ENCODE measurements around the gene TRMO. TPM values are rescaled to one million over a fixed set of nuclear protein-coding genes. Genes with fewer than 3 reads are reported as not detected.

The TRMO gene
- total and polyA plus RNA-seq, 9 of the 15 experiments (the other 6 are each of a cell fraction or from before 2014, with no cell fraction given), result 5.6 to 22.4 (median 16.2) TPM

DNA sequence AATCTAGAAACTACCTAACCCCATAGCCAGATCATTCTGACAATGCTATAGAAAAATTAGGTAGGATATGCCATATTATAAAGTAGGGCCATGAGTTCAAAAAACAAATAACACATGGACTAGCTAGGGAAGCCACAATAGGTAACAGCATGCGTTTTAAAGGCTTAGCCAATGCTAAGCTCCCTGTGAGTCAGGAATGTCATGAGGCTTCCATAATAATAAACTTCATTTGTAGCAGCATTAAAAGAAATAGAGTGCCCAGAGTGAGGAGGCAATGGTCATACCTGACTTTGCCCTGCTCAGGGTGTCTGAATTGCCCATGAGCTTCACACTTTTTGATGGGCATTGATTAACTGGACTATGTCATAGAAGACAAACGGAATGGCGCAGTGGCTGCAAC lies 53.4 kb downstream of the TRMO start:
- H3K9me1 ChIP-seq (ENCODE audit: control insufficient read depth, insufficient read depth, low read length), result no peaks in the 10 kb centered on the region
- no peaks in the 10 kb centered on the region for H3K36me3 ChIP-seq (ENCODE audit: control insufficient read depth, insufficient read depth, low read length)
- no peak overlapping the region for H3K4me2 ChIP-seq (ENCODE audit: insufficient read depth, low read length)
- H2AFZ ChIP-seq (ENCODE audit: low read depth, low read length), result no peak overlapping the region
- BruUV-seq (replicated peaks), result no TSS peak
- no peaks in the 10 kb centered on the region for H3K4me1 ChIP-seq (replicated peaks in 1 of 2; ENCODE audit: control insufficient read depth in 2 of 2, insufficient read depth in 2 of 2, low read length in 2 of 2)
- ChIA-PET CTCF (ENCODE audit: low intra/inter-chr PET ratio) (no interaction called here), POLR2A (no interaction called here)
- H3K9ac ChIP-seq (ENCODE audit: insufficient read depth in 1 of 2, low read depth in 2 of 2, low read length in 2 of 2), result no peak overlapping the region
- whole genome bisulfite sequencing (ENCODE audit: insufficient coverage, low coverage, missing lambda C conversion rate), result 3% methylated on average over 3 of the region's 3 CpGs
- DNase-seq (ENCODE audit: extremely low read depth in 1 of 4, low spot score in 3 of 4) (no peak), ATAC-seq (no peak), FAIRE-seq (no peak)
- no peaks in the 10 kb centered on the region; the same call in 1 of the 2 replicates for H3K9me3 ChIP-seq (replicated peaks; ENCODE audit: control insufficient read depth, insufficient read depth, low read depth, low read length)
- peaks cover 2 to 8% of the 10 kb centered on the region in 2 experiments; a peak in 3 of 5 replicates for H3K27me3 ChIP-seq (ENCODE audit: control insufficient read depth in 2 of 2, insufficient read depth in 2 of 2, low read length in 2 of 2)
- H4K20me1 ChIP-seq (replicated peaks; ENCODE audit: control insufficient read depth, insufficient read depth, low read length), result no peaks in the 10 kb centered on the region
- no peak overlapping the region for H3K4me3 ChIP-seq
- intact Hi-C loops (cut with micrococcal nuclease) (no loop called here), in situ Hi-C loops (cut with MboI) (no loop called here)
- H3K27ac ChIP-seq (ENCODE audit: extremely low read depth, low read depth, low read length), result no peak overlapping the region
- TF ChIP-seq, protein P1, sequence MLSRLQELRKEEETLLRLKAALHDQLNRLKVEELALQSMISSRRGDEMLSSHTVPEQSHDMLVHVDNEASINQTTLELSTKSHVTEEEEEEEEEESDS (CRISPR knock-in tag; IDR thresholded peaks at IDR 0.05), result no peak
- TF ChIP-seq NCOR1 (IDR thresholded peaks at IDR 0.05), result no peak
- TF ChIP-seq RBM34 (IDR thresholded peaks at IDR 0.05; ENCODE audit: borderline replicate concordance, insufficient read depth, low read length), result no peak
- TF ChIP-seq CBFA2T2 (conservative IDR thresholded peaks at IDR 0.05), result no peak
- TF ChIP-seq, protein P2, sequence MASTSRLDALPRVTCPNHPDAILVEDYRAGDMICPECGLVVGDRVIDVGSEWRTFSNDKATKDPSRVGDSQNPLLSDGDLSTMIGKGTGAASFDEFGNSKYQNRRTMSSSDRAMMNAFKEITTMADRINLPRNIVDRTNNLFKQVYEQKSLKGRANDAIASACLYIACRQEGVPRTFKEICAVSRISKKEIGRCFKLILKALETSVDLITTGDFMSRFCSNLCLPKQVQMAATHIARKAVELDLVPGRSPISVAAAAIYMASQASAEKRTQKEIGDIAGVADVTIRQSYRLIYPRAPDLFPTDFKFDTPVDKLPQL (IDR thresholded peaks at IDR 0.05; ENCODE audit: extremely low read depth, insufficient read length), result no peak
- no peak for TF ChIP-seq RB1 (IDR thresholded peaks at IDR 0.05; ENCODE audit: low read depth)
- TF ChIP-seq, protein P3, sequence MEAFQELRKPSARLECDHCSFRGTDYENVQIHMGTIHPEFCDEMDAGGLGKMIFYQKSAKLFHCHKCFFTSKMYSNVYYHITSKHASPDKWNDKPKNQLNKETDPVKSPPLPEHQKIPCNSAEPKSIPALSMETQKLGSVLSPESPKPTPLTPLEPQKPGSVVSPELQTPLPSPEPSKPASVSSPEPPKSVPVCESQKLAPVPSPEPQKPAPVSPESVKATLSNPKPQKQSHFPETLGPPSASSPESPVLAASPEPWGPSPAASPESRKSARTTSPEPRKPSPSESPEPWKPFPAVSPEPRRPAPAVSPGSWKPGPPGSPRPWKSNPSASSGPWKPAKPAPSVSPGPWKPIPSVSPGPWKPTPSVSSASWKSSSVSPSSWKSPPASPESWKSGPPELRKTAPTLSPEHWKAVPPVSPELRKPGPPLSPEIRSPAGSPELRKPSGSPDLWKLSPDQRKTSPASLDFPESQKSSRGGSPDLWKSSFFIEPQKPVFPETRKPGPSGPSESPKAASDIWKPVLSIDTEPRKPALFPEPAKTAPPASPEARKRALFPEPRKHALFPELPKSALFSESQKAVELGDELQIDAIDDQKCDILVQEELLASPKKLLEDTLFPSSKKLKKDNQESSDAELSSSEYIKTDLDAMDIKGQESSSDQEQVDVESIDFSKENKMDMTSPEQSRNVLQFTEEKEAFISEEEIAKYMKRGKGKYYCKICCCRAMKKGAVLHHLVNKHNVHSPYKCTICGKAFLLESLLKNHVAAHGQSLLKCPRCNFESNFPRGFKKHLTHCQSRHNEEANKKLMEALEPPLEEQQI (IDR thresholded peaks at IDR 0.05), result no peak
- no peak for TF ChIP-seq TARDBP (IDR thresholded peaks at IDR 0.05)
- TF ChIP-seq, protein P4, sequence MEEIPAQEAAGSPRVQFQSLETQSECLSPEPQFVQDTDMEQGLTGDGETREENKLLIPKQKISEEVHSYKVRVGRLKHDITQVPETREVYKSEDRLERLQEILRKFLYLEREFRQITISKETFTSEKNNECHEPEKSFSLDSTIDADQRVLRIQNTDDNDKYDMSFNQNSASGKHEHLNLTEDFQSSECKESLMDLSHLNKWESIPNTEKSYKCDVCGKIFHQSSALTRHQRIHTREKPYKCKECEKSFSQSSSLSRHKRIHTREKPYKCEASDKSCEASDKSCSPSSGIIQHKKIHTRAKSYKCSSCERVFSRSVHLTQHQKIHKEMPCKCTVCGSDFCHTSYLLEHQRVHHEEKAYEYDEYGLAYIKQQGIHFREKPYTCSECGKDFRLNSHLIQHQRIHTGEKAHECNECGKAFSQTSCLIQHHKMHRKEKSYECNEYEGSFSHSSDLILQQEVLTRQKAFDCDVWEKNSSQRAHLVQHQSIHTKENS (CRISPR knock-in tag; IDR thresholded peaks at IDR 0.05), result no peak
- TF ChIP-seq TBL1XR1 (IDR thresholded peaks at IDR 0.05; ENCODE audit: low read length in 2 of 2), result no peak
- no peak for TF ChIP-seq MAFG (tag; conservative IDR thresholded peaks at IDR 0.05)
- TF ChIP-seq, protein P5, sequence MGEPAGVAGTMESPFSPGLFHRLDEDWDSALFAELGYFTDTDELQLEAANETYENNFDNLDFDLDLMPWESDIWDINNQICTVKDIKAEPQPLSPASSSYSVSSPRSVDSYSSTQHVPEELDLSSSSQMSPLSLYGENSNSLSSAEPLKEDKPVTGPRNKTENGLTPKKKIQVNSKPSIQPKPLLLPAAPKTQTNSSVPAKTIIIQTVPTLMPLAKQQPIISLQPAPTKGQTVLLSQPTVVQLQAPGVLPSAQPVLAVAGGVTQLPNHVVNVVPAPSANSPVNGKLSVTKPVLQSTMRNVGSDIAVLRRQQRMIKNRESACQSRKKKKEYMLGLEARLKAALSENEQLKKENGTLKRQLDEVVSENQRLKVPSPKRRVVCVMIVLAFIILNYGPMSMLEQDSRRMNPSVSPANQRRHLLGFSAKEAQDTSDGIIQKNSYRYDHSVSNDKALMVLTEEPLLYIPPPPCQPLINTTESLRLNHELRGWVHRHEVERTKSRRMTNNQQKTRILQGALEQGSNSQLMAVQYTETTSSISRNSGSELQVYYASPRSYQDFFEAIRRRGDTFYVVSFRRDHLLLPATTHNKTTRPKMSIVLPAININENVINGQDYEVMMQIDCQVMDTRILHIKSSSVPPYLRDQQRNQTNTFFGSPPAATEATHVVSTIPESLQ (CRISPR knock-in tag; IDR thresholded peaks at IDR 0.05), result no peak
- no peak for TF ChIP-seq CCAR2 (IDR thresholded peaks at IDR 0.05; ENCODE audit: low read depth, low read length)
- no peak for TF ChIP-seq LARP7 (IDR thresholded peaks at IDR 0.05)
- TF ChIP-seq, protein P6, sequence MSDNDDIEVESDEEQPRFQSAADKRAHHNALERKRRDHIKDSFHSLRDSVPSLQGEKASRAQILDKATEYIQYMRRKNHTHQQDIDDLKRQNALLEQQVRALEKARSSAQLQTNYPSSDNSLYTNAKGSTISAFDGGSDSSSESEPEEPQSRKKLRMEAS (CRISPR knock-in tag; IDR thresholded peaks at IDR 0.05), result no peak
- no peak for TF ChIP-seq ZZZ3 (IDR thresholded peaks at IDR 0.05)
- H3K79me2 ChIP-seq (ENCODE audit: control insufficient read depth, insufficient read depth, low read length), result no peaks in the 10 kb centered on the region
